ENCODE data around the gene OR2C3.
"Not testable (repeated sequence)": the region's sequence is repeated elsewhere in the genome, so short reads cannot be mapped to it uniquely, and the experiment has no call there.

OR2C3 gene

DNA sequence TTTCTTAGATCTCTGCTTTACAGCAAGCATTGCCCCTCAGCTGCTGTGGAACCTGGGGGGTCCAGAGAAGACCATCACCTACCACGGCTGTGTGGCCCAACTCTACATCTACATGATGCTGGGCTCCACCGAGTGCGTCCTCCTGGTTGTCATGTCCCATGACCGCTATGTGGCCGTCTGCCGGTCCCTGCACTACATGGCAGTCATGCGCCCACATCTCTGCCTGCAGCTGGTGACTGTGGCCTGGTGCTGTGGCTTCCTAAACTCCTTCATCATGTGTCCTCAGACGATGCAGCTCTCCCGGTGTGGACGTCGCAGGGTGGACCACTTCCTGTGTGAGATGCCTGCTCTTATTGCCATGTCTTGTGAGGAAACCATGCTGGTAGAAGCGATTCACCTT lies 44.9 kb downstream of the OR2C3 start:
- no peak overlapping the region for H3K27ac ChIP-seq
- TF ChIP-seq, protein P1, sequence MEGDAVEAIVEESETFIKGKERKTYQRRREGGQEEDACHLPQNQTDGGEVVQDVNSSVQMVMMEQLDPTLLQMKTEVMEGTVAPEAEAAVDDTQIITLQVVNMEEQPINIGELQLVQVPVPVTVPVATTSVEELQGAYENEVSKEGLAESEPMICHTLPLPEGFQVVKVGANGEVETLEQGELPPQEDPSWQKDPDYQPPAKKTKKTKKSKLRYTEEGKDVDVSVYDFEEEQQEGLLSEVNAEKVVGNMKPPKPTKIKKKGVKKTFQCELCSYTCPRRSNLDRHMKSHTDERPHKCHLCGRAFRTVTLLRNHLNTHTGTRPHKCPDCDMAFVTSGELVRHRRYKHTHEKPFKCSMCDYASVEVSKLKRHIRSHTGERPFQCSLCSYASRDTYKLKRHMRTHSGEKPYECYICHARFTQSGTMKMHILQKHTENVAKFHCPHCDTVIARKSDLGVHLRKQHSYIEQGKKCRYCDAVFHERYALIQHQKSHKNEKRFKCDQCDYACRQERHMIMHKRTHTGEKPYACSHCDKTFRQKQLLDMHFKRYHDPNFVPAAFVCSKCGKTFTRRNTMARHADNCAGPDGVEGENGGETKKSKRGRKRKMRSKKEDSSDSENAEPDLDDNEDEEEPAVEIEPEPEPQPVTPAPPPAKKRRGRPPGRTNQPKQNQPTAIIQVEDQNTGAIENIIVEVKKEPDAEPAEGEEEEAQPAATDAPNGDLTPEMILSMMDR (conservative IDR thresholded peaks at IDR 0.05) = no peak

DNA sequence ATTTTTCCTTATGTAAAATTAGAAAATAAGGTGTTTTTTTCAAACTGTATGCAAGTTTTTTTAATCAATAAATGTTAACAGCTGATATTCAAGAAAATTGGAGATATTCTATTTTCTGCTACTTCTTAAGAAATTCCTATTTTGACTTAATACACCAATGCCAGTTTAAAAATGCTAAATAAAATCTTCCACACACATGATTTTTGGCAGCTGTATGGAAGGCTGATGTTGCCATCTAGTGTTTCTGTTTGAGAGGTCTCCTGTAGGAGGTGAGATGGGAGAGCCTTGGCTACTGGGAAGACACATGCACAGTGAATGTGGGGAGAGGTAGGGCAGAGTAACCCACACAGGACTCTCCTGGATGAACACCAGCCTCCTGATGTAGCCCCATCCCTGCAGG lies 49.2 kb downstream of the OR2C3 start:
- no peak overlapping the region for H3K27ac ChIP-seq
- TF ChIP-seq, protein P1 (conservative IDR thresholded peaks at IDR 0.05) = peak; percentile 74

DNA sequence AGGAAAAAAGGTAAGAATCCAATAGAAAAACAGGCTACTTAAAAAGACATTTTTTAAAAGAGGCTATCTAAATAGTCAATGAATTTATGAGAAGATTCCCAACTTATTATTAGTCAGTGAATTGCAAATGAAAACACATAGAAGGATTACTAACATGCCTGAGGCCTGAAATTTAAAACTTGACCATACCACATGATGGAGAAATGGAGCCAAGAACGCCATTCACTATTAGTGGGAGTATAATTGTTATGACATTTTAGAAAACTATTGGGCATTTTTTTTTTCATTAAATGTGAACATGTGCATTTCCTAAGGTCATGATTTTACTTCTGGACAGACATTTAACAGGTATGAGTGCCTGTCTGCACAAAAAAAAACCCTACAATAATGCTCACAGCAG lies 53.5 kb downstream of the OR2C3 start:
- TF ChIP-seq, protein P1 (conservative IDR thresholded peaks at IDR 0.05) = no peak
- H3K27ac ChIP-seq = no peak overlapping the region

DNA sequence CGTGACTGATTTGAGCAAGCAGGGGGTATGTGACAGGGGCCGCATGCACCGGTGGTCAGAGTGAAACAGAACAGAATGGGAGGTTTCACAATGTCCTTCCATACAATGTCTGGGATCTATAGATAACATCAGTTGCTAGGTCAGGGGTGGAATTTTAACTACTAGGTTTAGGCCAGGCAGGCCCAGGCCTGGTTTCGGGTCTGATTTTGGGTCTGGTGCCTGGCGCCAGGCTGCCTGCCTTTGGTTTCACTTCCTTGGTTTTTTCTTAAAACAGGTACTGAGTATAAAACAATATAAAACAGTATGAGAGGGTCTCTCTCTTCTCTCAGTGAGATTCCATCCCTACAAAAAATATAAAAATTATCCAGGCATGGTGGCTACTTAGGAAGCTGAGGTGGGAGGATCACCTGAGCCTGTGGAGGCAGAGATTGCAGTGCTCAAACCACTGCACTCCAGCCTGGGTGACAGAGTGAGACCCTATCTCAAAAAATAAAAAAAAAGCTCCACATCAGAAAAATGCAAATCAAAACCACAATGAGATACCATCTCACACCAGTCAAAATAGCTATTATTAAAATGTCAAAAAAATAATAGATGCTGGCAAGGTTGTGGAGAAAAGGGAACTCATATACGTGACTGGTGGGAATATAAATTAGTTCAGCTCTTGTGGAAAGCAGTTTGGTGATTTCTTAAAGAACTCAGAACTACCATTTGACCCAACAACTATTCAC lies 59.7 kb downstream of the OR2C3 start:
- not testable (repeated sequence) for H3K27ac ChIP-seq

DNA sequence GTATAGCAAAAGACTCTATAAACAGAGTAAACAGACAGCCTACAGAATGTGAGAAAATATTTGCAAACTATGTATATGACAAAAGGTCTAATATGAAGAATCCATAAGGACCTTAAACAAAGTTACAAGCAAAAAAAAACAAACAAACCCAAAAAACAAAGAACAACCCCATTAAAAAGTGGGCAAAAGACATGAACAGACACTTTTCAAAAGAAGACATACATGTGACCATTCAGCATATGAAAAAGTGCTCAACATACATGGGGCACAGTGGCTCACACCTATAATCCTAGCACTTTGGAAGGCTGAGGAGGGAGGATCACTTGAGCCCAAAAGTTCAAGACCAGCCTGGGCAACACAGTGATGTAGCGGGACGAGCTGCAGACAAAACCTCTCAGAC lies 60.4 kb downstream of the OR2C3 start:
- TF ChIP-seq, protein P1 (conservative IDR thresholded peaks at IDR 0.05) = no peak
- H3K27ac ChIP-seq = no peak overlapping the region
